Cerebellar nuclear complex (tissue), 1 donor: ENCODE measurements around the gene KCNIP1.

Source experiments
- DNase-seq, 2 experiments: peaks; one replicate each; lab custom pipeline; 2025; lab: John Stamatoyannopoulos, UW

The KCNIP1 gene

GRCh38 chr5:170597109-170597751 is 93.4 kb downstream of the KCNIP1 start:
- no peak for DNase-seq

- DNase-seq, result no peak
Measured at GRCh38 chr5:170597872-170598271, 94.1 kb downstream of the KCNIP1 start.

- DNase-seq, result no peak
Measured at GRCh38 chr5:170599756-170600155, 95.9 kb downstream of the KCNIP1 start.

GRCh38 chr5:170601619-170602018 is 97.8 kb downstream of the KCNIP1 start:
- no peak for DNase-seq

GRCh38 chr5:170603109-170603508 is 99.3 kb downstream of the KCNIP1 start:
- DNase-seq, result no peak

GRCh38 chr5:170603578-170604565 is 100.1 kb downstream of the KCNIP1 start:
- no peak for DNase-seq

GRCh38 chr5:170606941-170607340 is 103.1 kb downstream of the KCNIP1 start:
- no peak for DNase-seq

GRCh38 chr5:170611449-170612090 is 107.8 kb downstream of the KCNIP1 start:
- DNase-seq, result no peak

- DNase-seq, result no peak
Measured at GRCh38 chr5:170612256-170612678, 108.4 kb downstream of the KCNIP1 start.

- no peak for DNase-seq
Measured at GRCh38 chr5:170614065-170614490, 110.3 kb downstream of the KCNIP1 start.

GRCh38 chr5:170614720-170615119 is 110.9 kb downstream of the KCNIP1 start:
- DNase-seq, result no peak

- DNase-seq, result no peak
Measured at GRCh38 chr5:170617533-170618490, 114.0 kb downstream of the KCNIP1 start.

- no peak for DNase-seq
Measured at GRCh38 chr5:170619869-170620268, 116.0 kb downstream of the KCNIP1 start.

GRCh38 chr5:170622933-170623332 is 119.1 kb downstream of the KCNIP1 start:
- no peak for DNase-seq

- no peak for DNase-seq
Measured at GRCh38 chr5:170623576-170624181, 119.9 kb downstream of the KCNIP1 start.

- DNase-seq, result no peak
Measured at GRCh38 chr5:170625221-170626165, 121.7 kb downstream of the KCNIP1 start.

GRCh38 chr5:170626507-170627150 is 122.8 kb downstream of the KCNIP1 start:
- no peak for DNase-seq

- DNase-seq, result no peak
Measured at GRCh38 chr5:170627271-170627670, 123.5 kb downstream of the KCNIP1 start.

- no peak for DNase-seq
Measured at GRCh38 chr5:170628028-170628427, 124.2 kb downstream of the KCNIP1 start.
